NCI-H774 (cell line): ENCODE results near the gene EFCAB10.
"Not testable (repeated sequence)": the region's sequence is repeated elsewhere in the genome, so short reads cannot be mapped to it uniquely, and the experiment has no call there.

Experiments used
- DNase-seq: peaks from one replicate; lab custom pipeline; 2025; lab: John Stamatoyannopoulos, UW

Gene EFCAB10

GRCh38 chr7:105599080-105599479 is 17.8 kb upstream of the EFCAB10 start:
- not testable (repeated sequence) for DNase-seq

GRCh38 chr7:105596866-105597265 is 15.6 kb upstream of the EFCAB10 start:
- DNase-seq = no peak

GRCh38 chr7:105594034-105594433 is 12.7 kb upstream of the EFCAB10 start:
- no peak for DNase-seq

DNA sequence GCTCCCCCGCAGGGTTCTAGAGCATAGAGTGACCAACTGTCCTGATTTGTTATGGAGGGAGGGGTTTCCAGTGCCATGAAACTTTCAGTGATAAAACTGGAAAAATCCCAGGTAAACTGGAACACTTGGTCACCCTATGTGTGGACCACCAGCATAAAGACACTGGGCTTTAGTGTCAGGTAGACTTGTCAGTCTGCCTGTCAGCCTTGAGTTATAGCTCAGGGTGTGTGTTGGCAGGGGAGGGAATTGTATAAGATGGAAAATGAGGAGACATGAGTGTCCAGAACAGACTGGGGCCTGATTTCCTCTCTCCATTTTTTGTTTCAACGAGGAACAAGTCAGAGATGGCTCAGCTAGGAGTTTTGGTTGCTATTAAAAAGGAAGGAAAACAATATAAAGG is 10.2 kb upstream of the EFCAB10 start:
- no peak for DNase-seq

GRCh38 chr7:105590793-105591192 is 9.5 kb upstream of the EFCAB10 start:
- no peak for DNase-seq

DNA sequence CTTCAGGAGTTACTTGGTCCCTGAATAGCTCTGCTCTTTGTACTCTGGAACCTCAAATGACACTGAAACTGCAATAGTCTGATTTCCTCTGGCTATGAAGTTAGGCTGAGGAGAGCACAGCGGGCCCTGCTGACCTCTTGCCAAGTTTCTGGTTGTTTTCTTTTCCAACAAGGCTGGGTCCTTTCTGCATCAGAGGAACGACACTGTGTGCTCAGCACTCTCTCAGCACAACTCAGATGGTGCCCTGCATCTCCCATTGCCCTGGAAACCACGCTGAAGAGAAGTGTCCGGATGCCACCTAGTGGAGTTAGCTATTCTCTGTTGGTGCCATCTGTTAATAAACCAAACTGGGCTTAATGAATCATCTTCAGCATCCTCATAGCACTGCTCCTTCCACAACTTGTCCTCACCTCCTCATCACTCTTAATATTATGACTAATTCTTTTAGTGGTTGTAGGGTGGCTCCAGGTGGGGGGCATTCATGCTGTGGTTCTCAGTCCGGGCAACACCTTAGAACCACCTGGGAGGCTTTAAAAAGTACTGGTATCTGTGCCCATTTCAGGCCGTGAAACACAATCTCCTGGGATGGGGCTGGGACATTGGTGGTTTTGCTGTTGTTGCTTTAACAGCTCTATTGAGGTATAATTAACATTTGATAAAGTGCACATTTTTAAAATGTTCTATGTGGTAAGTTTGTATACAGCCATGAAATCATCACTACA is 8.2 kb upstream of the EFCAB10 start:
- DNase-seq = peak; percentile 75

- DNase-seq = no peak
Measured at GRCh38 chr7:105587909-105588635, 6.8 kb upstream of the EFCAB10 start.

DNA sequence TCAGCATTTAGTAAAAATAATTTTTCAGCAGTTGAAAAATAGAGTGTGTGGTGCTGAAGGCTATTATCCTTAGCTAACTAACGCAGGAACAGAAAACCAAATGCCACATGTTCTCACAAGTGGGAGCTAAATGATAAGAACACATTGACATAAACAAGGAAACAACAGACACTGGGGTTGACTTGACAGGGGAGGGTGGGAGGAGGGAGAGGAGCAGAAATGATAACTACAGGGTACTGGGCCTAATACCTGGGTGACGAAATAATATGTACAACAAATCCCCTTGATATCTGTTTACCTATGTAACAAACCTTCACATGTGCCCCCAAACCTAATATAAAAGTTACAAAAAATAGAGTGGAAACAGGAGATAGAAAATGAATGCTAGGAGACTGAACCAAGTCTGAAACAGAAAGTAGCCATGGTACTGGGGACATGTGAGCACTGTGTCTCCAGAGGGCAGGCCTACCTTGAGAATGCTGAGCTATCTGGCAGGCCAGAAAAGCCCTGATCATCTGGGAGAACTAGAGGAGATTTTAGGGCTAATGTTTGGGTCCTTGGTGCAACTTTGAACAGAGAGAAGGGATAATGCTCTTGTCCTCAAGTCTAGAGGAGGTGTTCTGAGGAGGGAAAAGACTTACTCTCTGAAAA is 4.7 kb upstream of the EFCAB10 start:
- no peak for DNase-seq

- DNase-seq = no peak
Measured at GRCh38 chr7:105584165-105584564, 2.9 kb upstream of the EFCAB10 start.

DNA sequence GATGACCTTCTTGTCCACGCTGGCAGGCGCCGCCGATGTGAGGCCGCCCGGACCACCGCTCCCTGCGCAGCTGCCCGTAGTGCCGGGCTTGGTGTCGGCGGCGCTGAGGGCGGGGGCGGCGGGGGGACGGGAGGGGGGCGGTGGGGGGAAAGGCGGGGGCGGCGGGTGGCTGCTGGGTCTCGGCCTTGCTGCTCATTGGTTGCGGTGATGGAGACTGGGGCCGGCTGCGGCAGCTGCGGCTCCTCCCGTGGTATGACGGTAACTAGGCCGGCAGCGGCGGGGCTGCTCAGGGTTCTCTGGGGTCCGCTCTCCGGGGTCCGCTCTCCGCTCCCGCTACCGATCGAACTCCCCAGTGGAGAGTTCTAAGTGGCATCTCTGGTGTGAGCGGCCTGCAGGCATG is 1.8 kb upstream of the EFCAB10 start:
- no peak for DNase-seq

DNA sequence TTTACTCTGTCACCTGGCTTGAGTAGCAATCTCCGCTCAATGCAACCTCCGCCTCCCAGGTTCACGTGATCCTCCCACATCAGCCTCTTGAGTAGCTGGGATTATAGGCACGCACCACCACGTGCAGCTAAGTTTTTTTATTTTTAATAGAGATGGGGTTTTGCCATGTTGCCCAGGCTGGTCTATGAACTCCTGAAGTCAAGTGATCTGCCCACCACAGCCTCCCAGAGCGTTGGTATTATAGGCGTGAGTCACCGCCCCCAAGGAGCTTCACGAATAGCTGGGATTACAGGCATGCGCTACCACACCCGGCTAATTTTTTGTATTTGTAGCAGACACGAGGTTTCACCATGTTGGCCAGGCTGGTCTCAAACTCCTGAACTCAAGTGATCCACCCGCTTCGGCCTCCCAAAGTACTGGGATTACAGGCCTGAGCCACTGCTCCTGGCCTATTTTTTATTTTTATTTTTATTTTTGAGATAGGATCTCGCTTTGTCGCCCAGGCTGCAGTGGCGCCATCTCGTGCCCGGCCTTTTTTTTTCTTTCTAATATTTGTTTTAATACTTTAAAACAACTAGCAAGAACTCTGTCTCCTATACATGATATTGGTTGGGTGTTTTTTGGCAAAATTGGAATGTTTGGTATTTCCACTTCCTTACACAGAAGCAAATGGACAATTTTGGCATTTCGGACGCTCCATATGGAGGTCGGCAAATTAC is 1.1 kb downstream of the EFCAB10 start:
- no peak for DNase-seq

DNA sequence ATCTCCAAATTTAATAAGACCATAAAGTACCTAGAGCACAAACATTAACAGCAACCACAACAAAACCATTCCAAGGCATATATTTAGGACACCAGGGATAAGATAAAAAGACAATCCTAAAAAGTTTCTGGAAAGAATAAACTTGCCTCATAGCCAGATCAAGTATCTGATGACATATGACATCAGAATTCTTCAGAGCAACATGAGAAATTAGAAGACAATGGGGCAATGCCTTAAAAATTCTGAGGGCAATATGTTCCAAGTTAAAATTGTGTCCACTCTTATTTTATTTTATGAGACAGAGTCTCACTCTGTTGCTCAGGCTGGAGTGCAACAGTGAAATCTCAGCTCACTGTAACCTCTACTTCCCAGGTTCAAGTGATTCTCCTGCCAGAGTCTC is 2.8 kb downstream of the EFCAB10 start:
- no peak for DNase-seq

- no peak for DNase-seq
Measured at GRCh38 chr7:105577251-105577650, 4.0 kb downstream of the EFCAB10 start.

GRCh38 chr7:105571891-105572290 is 9.4 kb downstream of the EFCAB10 start:
- no peak for DNase-seq

DNA sequence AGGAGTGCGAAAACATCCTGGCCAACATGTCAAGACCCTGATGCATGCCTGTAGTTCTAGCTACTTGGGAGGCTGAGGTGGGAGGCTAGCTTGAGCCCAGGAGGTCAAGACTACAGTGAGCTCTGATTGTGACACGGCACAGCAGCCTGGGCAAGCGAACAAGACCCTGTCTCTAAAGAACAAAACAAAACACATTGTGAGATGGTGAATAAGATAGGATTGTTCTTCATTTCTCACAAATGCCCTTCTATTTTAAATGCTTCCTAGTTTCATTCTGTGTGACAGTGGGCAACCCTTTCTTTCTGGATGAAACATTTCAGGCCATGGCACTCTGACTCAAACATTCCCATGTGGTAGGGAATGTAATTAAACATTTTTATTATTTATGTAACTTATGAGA is 13.5 kb downstream of the EFCAB10 start:
- no peak for DNase-seq

GRCh38 chr7:105567024-105567423 is 14.3 kb downstream of the EFCAB10 start:
- no peak for DNase-seq

DNA sequence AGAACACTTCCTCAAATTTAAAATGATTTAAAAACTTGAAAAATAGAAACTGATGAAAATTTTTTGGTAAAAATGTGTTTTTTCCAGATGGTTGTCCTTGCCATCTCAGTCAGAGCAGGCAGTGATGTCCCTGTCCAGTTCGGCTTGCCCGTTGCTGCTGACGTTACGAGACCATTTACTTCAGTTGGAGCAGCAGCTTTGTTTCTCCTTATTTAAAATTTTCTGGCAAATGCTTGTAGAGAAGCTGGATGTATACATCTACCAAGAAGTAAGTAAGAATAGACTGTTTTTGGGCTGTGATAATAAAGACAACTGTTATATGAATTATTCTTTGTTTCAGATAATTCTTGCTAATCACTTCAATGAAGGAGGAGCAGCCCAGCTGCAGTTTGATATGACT is 16.1 kb downstream of the EFCAB10 start:
- DNase-seq = no peak

- no peak for DNase-seq
Measured at GRCh38 chr7:105559926-105560325, 21.4 kb downstream of the EFCAB10 start.

DNA sequence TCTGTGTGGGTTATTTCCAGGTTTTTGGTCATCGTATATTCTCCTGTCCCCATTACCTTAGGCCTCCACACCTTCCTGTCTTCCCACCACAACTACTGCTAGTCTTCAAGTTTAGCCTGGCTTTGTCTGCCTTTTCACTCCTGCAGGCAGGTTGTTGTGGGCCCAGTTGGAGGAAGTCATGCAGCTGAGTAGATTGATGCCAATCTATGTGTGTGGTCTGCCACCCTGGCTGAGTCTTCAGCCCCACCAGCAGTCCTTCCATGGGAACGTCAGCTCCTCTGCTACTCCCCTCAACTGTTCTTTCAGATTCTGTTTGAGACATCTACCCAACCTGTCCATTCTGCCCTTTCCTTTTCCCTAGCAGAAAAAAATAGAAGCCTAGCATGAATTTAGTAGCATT is 43.0 kb downstream of the EFCAB10 start:
- no peak for DNase-seq

DNA sequence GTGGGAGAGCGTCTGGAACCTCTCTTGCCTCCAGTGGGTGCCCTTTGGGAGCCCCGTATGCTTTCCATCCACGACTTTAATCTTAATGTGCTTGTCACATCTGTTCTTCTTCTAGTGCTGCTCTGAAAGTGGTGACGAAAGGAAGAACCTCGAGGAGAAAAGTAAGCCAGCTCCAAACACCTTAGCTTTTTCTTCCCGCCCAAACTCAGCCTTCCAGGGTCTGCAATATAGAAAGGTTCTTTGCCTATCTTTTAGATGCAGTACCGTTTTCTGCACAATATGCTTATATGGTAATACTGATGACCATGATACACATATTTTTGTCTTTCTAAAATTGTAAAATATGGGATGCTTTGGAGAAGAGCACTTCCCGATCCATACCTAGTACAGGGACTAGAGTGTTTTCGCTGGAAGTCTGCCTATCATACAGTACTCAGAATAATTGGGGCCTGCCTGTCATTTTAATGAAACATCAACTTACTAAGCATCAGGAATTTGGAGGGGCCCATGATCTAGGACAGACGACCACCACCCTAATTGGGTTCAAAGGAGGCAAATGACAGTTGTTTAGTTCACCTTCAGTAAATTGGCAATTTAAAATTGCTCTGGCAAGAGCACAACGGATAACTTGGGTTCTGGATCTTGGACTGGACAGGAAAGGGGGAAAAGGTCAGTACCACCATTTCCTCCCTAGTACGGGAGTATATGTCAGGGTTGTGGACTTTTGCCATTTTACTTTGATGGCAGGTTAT is 48.4 kb downstream of the EFCAB10 start:
- DNase-seq = no peak

GRCh38 chr7:105531792-105532671 is 49.3 kb downstream of the EFCAB10 start, which contains the start of gene RINT1:
TSS of gene RINT1 (plus strand) at chr7:105532201. CDS start at chr7:105532316, 115 bp downstream.
- DNase-seq = peak; percentile 89
